Chondrocyte (in vitro differentiated cells): ENCODE data around the gene TGFBR1. TPM values are rescaled to one million over a fixed set of nuclear protein-coding genes. Genes with fewer than 3 reads are reported as not detected.

Experiments
- DNase-seq: peaks from one replicate; pipeline ENCODE4 v3.0.0; 2021; ENCODE audit warnings: mixed read lengths, low spot score
- H3K27ac Mint-ChIP-seq: one replicate; pipeline ENCODE4 v1.8.0; 2021; ENCODE audit warnings: mild to moderate bottlenecking, moderate library complexity, mixed read lengths; ENCODE audit not compliant: unreplicated experiment
- H3K27me3 Mint-ChIP-seq: 2 replicates; pipeline ENCODE4 v1.8.0; 2021; ENCODE audit warnings: low read depth, mixed read lengths
- H3K36me3 Mint-ChIP-seq: 2 replicates; pipeline ENCODE4 v1.8.0; 2021; ENCODE audit warnings: low read depth, mixed read lengths
- H3K4me1 Mint-ChIP-seq: 2 replicates; pipeline ENCODE4 v1.8.0; 2021; ENCODE audit warnings: low read depth, mild to moderate bottlenecking, mixed read lengths
- H3K4me3 Mint-ChIP-seq: one replicate; pipeline ENCODE4 v1.8.0; 2021; ENCODE audit warnings: mild to moderate bottlenecking, moderate library complexity, mixed read lengths; ENCODE audit not compliant: unreplicated experiment
- H3K9me3 Mint-ChIP-seq: 2 replicates; pipeline ENCODE4 v1.8.0; 2021; ENCODE audit warnings: low read depth, mixed read lengths
- total RNA-seq: library from RNA; stranded (reverse); gene quantifications from 3 replicates; pipeline ENCODE4 v1.2.1, GENCODE V29; 2021
- TF ChIP-seq, protein P1 (sequence below): fragments of 200-600 bp; sonication (generic); IDR thresholded peaks from 2 replicates; pipeline ENCODE4 v1.5.0; 2021; ENCODE audit warnings: antibody characterized with exemption, mild to moderate bottlenecking, moderate library complexity

Gene TGFBR1
- total RNA-seq, 1 donor from 2014 or later = 109 TPM

DNA sequence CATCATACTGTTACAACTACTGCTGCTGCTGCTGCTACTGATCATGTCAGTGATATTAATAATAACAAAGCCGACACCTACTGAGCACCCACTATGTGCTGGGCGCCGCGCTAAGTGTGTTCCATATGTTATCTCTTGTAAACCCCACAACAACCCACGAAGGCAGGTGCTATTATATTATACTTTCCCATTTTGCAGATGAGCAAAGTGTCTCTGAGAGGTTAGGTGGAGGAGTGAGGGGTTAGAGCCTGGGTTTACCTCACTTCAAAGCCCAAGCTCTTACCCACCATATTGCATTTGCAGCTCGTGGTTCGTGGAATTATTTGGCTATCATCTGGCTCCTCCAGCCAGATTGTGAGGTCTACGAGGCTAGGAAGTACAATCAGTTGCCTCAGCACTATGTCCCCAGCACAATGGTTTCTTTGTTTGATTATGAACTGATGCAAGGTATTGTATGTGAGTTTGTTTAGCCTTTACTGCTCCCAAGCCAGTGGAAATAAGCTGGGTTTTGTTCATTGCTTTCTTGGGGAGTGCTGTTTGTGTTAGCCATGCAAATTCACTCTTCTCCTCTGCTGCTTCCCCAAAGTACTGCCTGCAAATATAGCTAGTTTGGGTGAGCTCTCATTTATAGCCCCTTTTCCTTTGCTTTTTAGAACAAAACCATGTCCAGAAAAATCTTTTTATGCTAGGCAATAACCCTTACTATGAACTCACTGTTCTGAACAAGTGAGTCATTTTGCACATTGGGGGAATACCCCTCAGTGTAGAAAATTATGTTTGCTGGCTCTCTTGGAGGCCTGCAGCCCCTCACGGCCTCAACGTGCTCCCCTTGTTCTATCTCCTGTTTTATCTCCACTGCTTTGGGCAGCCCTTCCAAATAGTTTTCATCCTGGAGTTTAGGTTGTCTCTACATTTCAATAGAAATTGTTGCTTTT is 68.9 kb downstream of the TGFBR1 start:
- peaks cover 12% of the 10 kb centered on the region for H3K27me3 Mint-ChIP-seq
- no peak overlapping the region for H3K27ac Mint-ChIP-seq
- H3K36me3 Mint-ChIP-seq = no peaks in the 10 kb centered on the region
- H3K4me1 Mint-ChIP-seq = peaks cover 2% of the 10 kb centered on the region
- TF ChIP-seq, protein P1, sequence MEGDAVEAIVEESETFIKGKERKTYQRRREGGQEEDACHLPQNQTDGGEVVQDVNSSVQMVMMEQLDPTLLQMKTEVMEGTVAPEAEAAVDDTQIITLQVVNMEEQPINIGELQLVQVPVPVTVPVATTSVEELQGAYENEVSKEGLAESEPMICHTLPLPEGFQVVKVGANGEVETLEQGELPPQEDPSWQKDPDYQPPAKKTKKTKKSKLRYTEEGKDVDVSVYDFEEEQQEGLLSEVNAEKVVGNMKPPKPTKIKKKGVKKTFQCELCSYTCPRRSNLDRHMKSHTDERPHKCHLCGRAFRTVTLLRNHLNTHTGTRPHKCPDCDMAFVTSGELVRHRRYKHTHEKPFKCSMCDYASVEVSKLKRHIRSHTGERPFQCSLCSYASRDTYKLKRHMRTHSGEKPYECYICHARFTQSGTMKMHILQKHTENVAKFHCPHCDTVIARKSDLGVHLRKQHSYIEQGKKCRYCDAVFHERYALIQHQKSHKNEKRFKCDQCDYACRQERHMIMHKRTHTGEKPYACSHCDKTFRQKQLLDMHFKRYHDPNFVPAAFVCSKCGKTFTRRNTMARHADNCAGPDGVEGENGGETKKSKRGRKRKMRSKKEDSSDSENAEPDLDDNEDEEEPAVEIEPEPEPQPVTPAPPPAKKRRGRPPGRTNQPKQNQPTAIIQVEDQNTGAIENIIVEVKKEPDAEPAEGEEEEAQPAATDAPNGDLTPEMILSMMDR = no peak
- no peak for DNase-seq
- no peak overlapping the region for H3K4me3 Mint-ChIP-seq
- no peaks in the 10 kb centered on the region for H3K9me3 Mint-ChIP-seq

DNA sequence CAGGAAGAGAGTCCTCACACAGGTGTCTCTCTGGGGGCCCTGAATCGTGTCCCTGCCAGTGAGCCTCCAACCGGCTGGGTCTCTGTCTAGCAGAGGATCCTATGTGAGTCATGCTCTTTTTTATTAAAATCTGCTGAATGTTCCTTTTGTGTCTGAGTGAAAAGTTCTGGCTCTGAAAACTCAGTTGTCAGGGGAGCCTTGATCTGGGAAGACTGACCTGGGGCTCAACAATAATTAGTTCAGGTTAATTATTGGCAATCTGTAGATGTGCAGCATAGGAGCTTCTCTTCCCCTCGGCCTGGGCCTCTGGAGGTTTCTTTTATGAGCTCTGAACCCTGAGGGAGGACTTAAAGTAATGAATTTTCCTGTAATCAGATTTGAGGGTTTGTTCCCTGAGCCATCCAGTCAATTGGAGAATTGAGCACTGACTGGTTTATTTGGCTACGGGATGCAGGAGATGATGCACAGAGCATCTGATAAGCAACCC is 71.7 kb downstream of the TGFBR1 start:
- TF ChIP-seq, protein P1 = no peak

DNA sequence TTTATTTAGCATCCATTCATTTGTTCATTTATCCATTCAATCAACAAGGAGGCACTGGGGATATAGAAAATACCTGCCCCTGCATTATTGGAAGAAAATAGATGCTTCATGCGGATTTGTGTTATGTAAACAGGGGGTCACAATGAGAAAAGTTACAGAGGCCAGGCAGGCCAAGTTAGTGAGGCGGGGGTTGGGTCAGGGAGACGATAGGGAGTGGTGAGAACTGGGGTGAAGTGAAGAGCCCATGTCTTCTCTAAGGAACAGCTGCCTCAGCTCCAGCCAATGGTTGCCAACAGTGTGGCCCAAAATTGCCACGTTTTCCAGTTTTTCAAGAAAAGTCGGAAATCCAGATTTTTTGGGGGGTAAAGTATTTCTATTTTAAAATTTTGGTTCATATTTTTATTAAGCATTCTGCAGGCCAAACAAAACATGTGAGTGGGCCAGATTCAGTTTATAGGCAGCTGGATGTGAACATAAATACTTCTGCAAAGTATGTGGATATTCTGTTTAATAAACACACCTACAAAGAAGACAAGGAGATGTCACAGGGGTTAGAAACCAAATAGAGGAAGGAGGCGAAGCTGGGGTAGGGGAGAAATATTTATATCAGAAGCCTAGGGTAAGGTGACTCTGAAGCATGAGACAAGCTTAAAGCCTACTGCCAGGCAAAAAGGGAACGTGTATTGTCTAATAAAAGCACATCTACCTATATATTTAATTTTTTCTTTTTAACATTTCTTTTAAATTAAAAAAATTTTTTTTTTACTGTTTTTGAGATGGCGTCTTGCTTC is 72.9 kb downstream of the TGFBR1 start:
- Mint-ChIP-seq H3K9me3 (no peaks in the 10 kb centered on the region), H3K4me1 (no peaks in the 10 kb centered on the region), H3K36me3 (no peaks in the 10 kb centered on the region), H3K27me3 (no peaks in the 10 kb centered on the region), H3K27ac (no peak overlapping the region), H3K4me3 (no peak overlapping the region)
- DNase-seq = no peak
- TF ChIP-seq, protein P1 = no peak

More for the DNA sequence above, 71.7 kb downstream of the TGFBR1 start:
- Mint-ChIP-seq H3K9me3 (no peaks in the 10 kb centered on the region), H3K27ac (no peak overlapping the region), H3K36me3 (no peaks in the 10 kb centered on the region), H3K4me1 (no peaks in the 10 kb centered on the region), H3K4me3 (no peak overlapping the region), H3K27me3 (peaks cover 5% of the 10 kb centered on the region)
- no peak for DNase-seq

DNA sequence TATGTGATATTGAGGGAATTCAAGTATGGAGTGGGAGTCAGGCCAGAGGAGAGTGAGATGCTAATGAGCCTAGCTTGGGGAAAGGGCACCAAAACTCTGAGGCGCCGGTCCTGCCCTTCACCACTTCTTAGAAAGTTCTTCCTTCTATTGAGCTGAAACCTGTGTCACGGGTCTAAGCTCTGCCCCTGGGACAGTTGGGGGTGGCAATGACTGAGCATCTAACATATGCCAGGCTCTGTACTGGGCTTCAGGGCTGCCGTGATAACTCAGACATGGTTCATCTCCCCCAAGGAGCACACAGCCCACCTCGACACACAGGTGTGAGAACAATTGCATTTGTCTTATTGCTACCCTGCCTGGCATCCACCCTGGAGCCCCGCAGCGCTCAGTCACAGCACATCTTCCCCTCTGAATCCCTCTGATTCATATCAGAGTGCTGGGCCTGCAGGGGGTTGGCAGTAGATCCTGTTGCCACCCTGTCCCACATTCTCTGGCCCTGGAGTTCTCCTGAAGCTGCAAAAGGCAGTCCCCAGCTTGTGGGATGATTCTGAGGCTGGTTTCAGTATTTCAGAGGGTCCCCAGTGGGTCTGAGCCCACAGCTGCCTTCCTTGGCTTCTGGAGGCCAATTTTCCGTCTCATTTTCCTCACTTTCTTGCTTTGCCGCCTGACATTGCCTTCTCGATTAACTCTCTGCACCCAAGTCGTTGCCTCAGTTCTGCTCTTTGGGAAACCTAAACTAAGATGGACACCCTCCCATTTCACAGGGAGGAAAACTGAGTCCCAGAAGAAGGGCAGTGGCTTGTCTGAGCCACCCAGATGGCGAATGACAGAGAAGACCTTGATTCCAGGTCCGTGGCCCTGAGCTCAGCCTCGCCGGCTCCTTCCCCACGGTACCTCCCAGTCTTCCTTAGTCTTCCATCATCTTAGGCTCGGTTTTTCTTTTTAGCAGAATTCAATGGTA is 74.3 kb downstream of the TGFBR1 start:
- no peak for DNase-seq
- TF ChIP-seq, protein P1 = no peak
- Mint-ChIP-seq H3K27ac (no peak overlapping the region), H3K4me1 (no peaks in the 10 kb centered on the region), H3K36me3 (no peaks in the 10 kb centered on the region), H3K9me3 (no peaks in the 10 kb centered on the region), H3K4me3 (no peak overlapping the region), H3K27me3 (no peaks in the 10 kb centered on the region)
